ENCODE results near the gene TUNAR.

Gene TUNAR

GRCh38 chr14:95831468-95831867 lies 45.2 kb upstream of the TUNAR start:
- DNase-seq (ENCODE audit: extremely low spot score) = no peak
- TF ChIP-seq FOXM1 (IDR thresholded peaks at IDR 0.05; ENCODE audit: borderline replicate concordance) (no peak), BHLHE40 (IDR thresholded peaks at IDR 0.05; ENCODE audit: borderline replicate concordance) (no peak), SUZ12 (IDR thresholded peaks at IDR 0.05) (no peak), ARNT (IDR thresholded peaks at IDR 0.05) (no peak), ZNF384 (IDR thresholded peaks at IDR 0.05) (no peak), L3MBTL2 (conservative IDR thresholded peaks at IDR 0.05) (no peak), NFRKB (IDR thresholded peaks at IDR 0.05) (no peak), SP1 (IDR thresholded peaks at IDR 0.05) (no peak), ELF4 (IDR thresholded peaks at IDR 0.05) (no peak), FOXA1 (IDR thresholded peaks at IDR 0.05) (no peak), LEF1 (IDR thresholded peaks at IDR 0.05; ENCODE audit: borderline replicate concordance) (no peak), FOXK2 (IDR thresholded peaks at IDR 0.05) (no peak), HDGF (IDR thresholded peaks at IDR 0.05; ENCODE audit: borderline replicate concordance) (no peak), CTBP1 (IDR thresholded peaks at IDR 0.05; ENCODE audit: borderline replicate concordance) (no peak)
- POLR2A ChIA-PET = no interaction called here
- CTCF ChIA-PET = no interaction called here

- DNase-seq (ENCODE audit: extremely low spot score) = no peak
- ChIA-PET CTCF (no interaction called here), POLR2A (no interaction called here)
- TF ChIP-seq LEF1 (IDR thresholded peaks at IDR 0.05; ENCODE audit: borderline replicate concordance) = no peak
- TF ChIP-seq FOXM1 (IDR thresholded peaks at IDR 0.05; ENCODE audit: borderline replicate concordance) = no peak
- no peak for TF ChIP-seq HDGF (IDR thresholded peaks at IDR 0.05; ENCODE audit: borderline replicate concordance)
- no peak for TF ChIP-seq SP1 (IDR thresholded peaks at IDR 0.05)
- no peak for TF ChIP-seq L3MBTL2 (conservative IDR thresholded peaks at IDR 0.05)
- no peak for TF ChIP-seq TARDBP (IDR thresholded peaks at IDR 0.05)
- TF ChIP-seq FOXK2 (IDR thresholded peaks at IDR 0.05) = no peak
- TF ChIP-seq FOXA1 (IDR thresholded peaks at IDR 0.05) = no peak
Measured at GRCh38 chr14:95832012-95832411, 44.6 kb upstream of the TUNAR start.

DNA sequence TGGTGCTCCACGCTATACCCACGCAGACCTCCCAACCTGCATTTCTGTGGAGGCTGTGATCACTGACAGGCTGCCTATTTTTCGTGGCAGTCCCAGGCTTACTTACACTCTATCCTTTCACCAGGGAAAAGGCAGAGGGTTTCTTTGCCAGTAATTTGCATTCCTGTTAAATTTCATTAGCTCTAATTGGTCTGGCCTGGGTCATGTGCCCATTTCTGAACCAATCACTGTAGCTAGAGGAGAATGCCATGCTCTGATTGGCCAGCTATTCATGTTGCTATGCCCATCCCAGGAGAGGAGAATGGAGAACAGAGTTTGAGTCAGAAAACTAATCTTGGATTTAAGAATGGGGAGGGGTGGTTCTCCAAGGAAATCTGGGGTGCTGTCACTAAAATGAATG lies 43.2 kb upstream of the TUNAR start:
- CTCF ChIA-PET = no interaction called here

DNA sequence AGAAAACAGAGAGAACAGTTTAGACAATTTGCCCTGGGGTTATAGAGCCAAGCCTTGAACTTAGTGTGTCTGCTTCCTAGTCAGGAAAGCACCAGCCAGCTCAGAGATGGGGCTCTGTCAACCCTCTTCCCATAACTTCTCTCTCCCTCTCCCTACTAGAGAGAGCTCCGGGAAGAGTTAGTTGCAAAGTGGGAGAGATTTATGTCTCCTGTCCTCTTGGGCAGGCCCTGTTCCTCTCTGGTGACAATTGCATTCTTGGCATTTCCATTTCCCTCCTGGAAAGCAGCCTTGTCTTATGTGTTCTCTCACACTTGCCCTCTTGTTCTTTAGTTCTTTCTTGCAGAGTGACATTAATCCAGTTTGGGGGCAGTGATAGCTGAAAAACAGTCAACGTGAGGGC lies 42.1 kb upstream of the TUNAR start:
- ChIA-PET CTCF (no interaction called here), POLR2A (no interaction called here)
- DNase-seq (ENCODE audit: extremely low spot score) = no peak
- TF ChIP-seq, protein P1, sequence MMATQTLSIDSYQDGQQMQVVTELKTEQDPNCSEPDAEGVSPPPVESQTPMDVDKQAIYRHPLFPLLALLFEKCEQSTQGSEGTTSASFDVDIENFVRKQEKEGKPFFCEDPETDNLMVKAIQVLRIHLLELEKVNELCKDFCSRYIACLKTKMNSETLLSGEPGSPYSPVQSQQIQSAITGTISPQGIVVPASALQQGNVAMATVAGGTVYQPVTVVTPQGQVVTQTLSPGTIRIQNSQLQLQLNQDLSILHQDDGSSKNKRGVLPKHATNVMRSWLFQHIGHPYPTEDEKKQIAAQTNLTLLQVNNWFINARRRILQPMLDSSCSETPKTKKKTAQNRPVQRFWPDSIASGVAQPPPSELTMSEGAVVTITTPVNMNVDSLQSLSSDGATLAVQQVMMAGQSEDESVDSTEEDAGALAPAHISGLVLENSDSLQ (IDR thresholded peaks at IDR 0.05) = no peak
- TF ChIP-seq NFRKB (IDR thresholded peaks at IDR 0.05) (no peak), ELF4 (IDR thresholded peaks at IDR 0.05) (no peak), ZNF384 (IDR thresholded peaks at IDR 0.05) (no peak), L3MBTL2 (conservative IDR thresholded peaks at IDR 0.05) (no peak), FOXM1 (IDR thresholded peaks at IDR 0.05; ENCODE audit: borderline replicate concordance) (no peak), FOXK2 (IDR thresholded peaks at IDR 0.05) (no peak)

More for the DNA sequence above, 43.2 kb upstream of the TUNAR start:
- no peak for TF ChIP-seq LEF1 (IDR thresholded peaks at IDR 0.05; ENCODE audit: borderline replicate concordance)
- TF ChIP-seq, protein P1 (IDR thresholded peaks at IDR 0.05) = no peak
- no peak for TF ChIP-seq BHLHE40 (IDR thresholded peaks at IDR 0.05; ENCODE audit: borderline replicate concordance)
- no peak for TF ChIP-seq SP1 (IDR thresholded peaks at IDR 0.05)
- TF ChIP-seq FOXM1 (IDR thresholded peaks at IDR 0.05; ENCODE audit: borderline replicate concordance) = no peak
- TF ChIP-seq FOXA1 (IDR thresholded peaks at IDR 0.05) = no peak
- no peak for TF ChIP-seq NFRKB (IDR thresholded peaks at IDR 0.05)
- TF ChIP-seq FOXK2 (IDR thresholded peaks at IDR 0.05) = no peak
- no peak for TF ChIP-seq ARNT (IDR thresholded peaks at IDR 0.05)
- no peak for DNase-seq (ENCODE audit: extremely low spot score)
- POLR2A ChIA-PET = no interaction called here

GRCh38 chr14:95835121-95835730 lies 41.4 kb upstream of the TUNAR start:
- no peak for DNase-seq (ENCODE audit: extremely low spot score)
- ChIA-PET CTCF (no interaction called here), POLR2A (no interaction called here)
- TF ChIP-seq SP1 (IDR thresholded peaks at IDR 0.05) = no peak
- no peak for TF ChIP-seq HDGF (IDR thresholded peaks at IDR 0.05; ENCODE audit: borderline replicate concordance)
- TF ChIP-seq LEF1 (IDR thresholded peaks at IDR 0.05; ENCODE audit: borderline replicate concordance) = no peak
- no peak for TF ChIP-seq FOXM1 (IDR thresholded peaks at IDR 0.05; ENCODE audit: borderline replicate concordance)
- no peak for TF ChIP-seq BHLHE40 (IDR thresholded peaks at IDR 0.05; ENCODE audit: borderline replicate concordance)
- no peak for TF ChIP-seq CTBP1 (IDR thresholded peaks at IDR 0.05; ENCODE audit: borderline replicate concordance)
- TF ChIP-seq L3MBTL2 (conservative IDR thresholded peaks at IDR 0.05) = no peak
- TF ChIP-seq FOXK2 (IDR thresholded peaks at IDR 0.05) = no peak
- no peak for TF ChIP-seq NFRKB (IDR thresholded peaks at IDR 0.05)
- no peak for TF ChIP-seq ZNF384 (IDR thresholded peaks at IDR 0.05)
- TF ChIP-seq SUZ12 (IDR thresholded peaks at IDR 0.05) = no peak
- no peak for TF ChIP-seq ELF4 (IDR thresholded peaks at IDR 0.05)
- TF ChIP-seq, protein P1 (IDR thresholded peaks at IDR 0.05) = no peak
- TF ChIP-seq FOXA1 (IDR thresholded peaks at IDR 0.05) = no peak
- no peak for TF ChIP-seq TARDBP (IDR thresholded peaks at IDR 0.05)

DNA sequence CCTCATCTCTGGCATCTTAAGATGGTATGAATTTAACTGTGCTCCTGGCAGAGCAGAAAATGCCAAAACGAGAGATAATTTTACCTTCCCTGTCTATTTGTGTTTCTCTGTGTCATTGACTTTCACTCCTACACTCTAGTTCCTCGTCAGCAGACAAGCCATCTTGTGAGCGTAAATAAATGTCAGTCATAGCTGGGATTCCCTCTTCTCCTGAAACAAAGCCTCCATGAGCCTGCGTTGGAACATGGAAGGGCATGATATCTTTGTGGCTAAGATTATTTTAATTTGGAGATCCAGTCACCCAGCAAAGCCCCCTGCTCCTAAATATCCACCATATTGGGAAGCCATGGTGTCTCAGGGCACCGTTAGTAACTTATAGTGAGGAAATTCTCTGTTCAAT lies 37.8 kb upstream of the TUNAR start:
- DNase-seq (ENCODE audit: extremely low spot score) = no peak
- ChIA-PET POLR2A (no interaction called here), CTCF (no interaction called here)
- TF ChIP-seq NFRKB (IDR thresholded peaks at IDR 0.05) = no peak
- no peak for TF ChIP-seq ARNT (IDR thresholded peaks at IDR 0.05)
- no peak for TF ChIP-seq SUZ12 (IDR thresholded peaks at IDR 0.05)
- no peak for TF ChIP-seq CTBP1 (IDR thresholded peaks at IDR 0.05; ENCODE audit: borderline replicate concordance)
- TF ChIP-seq BHLHE40 (IDR thresholded peaks at IDR 0.05; ENCODE audit: borderline replicate concordance) = no peak
- no peak for TF ChIP-seq ELF4 (IDR thresholded peaks at IDR 0.05)
- TF ChIP-seq FOXM1 (IDR thresholded peaks at IDR 0.05; ENCODE audit: borderline replicate concordance) = no peak
- TF ChIP-seq LEF1 (IDR thresholded peaks at IDR 0.05; ENCODE audit: borderline replicate concordance) = no peak
- TF ChIP-seq TARDBP (IDR thresholded peaks at IDR 0.05) = no peak
- no peak for TF ChIP-seq L3MBTL2 (conservative IDR thresholded peaks at IDR 0.05)
- TF ChIP-seq ZNF384 (IDR thresholded peaks at IDR 0.05) = no peak
- TF ChIP-seq FOXK2 (IDR thresholded peaks at IDR 0.05) = no peak
- TF ChIP-seq SP1 (IDR thresholded peaks at IDR 0.05) = no peak
